ENCODE results near the gene SCYL1. TPM values are rescaled to one million over a fixed set of nuclear protein-coding genes. Genes with fewer than 3 reads are reported as not detected.

The SCYL1 gene
- total and polyA plus RNA-seq, 2 experiments from 2014 or later = 83.9 to 167 TPM

DNA sequence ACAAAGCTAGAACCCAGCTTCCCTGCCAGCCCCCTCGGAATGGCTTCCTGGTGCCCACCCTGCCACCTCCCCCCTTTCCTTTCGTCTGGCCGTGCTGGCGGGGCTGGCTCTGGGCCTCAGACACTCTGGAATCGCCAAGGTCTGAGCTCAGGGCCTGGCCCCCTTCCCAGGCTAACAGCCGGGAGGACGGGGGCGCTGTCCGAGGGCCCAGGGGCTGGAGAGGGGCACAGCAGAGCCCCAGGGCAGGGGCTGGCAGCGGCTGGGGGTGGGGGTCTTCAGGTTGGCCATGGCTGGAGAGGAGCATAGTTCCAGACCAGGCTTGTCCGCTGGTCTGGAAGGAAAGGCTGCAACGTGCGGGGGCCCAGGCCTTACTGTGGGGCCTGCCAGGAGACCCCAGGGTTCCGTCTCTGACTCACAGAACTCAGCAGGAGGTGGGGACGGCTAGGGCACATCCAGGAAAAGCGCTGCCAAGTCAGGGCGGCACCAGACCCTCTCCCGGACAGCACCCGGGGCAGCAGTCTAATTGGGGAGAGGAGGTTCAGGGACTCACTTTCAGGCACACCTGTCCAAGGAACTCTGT is 34.1 kb downstream of the SCYL1 start:
- H3K36me3 ChIP-seq (replicated peaks; ENCODE audit: insufficient read depth, low read depth) = no peaks in the 10 kb centered on the region
- DNase-seq (ENCODE audit: low spot score) = peak; percentile 72
- peak overlapping the region; percentile 98 for H3K27ac ChIP-seq
- peak overlapping the region; percentile 96 for H3K4me2 ChIP-seq
- TF ChIP-seq, protein P1, sequence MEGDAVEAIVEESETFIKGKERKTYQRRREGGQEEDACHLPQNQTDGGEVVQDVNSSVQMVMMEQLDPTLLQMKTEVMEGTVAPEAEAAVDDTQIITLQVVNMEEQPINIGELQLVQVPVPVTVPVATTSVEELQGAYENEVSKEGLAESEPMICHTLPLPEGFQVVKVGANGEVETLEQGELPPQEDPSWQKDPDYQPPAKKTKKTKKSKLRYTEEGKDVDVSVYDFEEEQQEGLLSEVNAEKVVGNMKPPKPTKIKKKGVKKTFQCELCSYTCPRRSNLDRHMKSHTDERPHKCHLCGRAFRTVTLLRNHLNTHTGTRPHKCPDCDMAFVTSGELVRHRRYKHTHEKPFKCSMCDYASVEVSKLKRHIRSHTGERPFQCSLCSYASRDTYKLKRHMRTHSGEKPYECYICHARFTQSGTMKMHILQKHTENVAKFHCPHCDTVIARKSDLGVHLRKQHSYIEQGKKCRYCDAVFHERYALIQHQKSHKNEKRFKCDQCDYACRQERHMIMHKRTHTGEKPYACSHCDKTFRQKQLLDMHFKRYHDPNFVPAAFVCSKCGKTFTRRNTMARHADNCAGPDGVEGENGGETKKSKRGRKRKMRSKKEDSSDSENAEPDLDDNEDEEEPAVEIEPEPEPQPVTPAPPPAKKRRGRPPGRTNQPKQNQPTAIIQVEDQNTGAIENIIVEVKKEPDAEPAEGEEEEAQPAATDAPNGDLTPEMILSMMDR (IDR thresholded peaks at IDR 0.05; ENCODE audit: poor library complexity) = no peak
- TF ChIP-seq EZH2phosphoT487 (IDR thresholded peaks at IDR 0.05; ENCODE audit: low read depth, severe bottlenecking, unreplicated experiment) (no peak), EZH2 (IDR thresholded peaks at IDR 0.05; ENCODE audit: borderline replicate concordance) (no peak)
- peaks cover 52% of the 10 kb centered on the region for H3K4me1 ChIP-seq (ENCODE audit: insufficient read depth)
- H3K79me2 ChIP-seq = peaks cover 28% of the 10 kb centered on the region
- peak overlapping the region; percentile 7 for H2AFZ ChIP-seq
- H3K9me2 ChIP-seq (replicated peaks; ENCODE audit: insufficient read depth) = no peaks in the 10 kb centered on the region
- no peaks in the 10 kb centered on the region for H4K20me1 ChIP-seq (ENCODE audit: insufficient read depth, poor library complexity, severe bottlenecking)
- WGBS (ENCODE audit: low lambda C conversion rate, missing lambda C conversion rate) = 65% methylated on average over 18 of the region's 19 CpGs
- no peaks in the 10 kb centered on the region for H3K27me3 ChIP-seq
- H3K9me3 ChIP-seq (ENCODE audit: low read depth) = no peaks in the 10 kb centered on the region
- H3K4me3 ChIP-seq = peak overlapping the region; percentile 60

DNA sequence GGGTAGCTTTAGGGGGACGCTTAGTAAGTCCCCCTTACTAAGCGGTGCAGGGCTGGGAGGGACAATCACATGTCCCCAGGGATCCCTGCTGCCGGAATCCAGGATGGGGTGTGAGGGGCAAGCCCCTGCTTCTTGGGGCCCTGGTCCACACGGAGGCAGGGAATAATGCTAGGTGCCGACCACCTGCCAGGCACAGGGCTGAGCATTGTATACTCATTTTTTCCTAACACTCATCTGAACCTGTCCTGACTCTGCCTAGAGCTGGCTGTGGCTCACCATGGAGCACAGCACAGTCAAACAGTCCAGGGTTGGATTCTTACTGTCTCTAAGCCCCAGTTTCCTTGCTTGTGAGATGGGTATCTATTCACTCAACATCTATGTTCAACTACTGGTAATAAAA is 34.7 kb downstream of the SCYL1 start:
- H3K4me1 ChIP-seq (ENCODE audit: insufficient read depth) = peaks cover 51% of the 10 kb centered on the region
- H3K36me3 ChIP-seq (replicated peaks; ENCODE audit: insufficient read depth, low read depth) = no peaks in the 10 kb centered on the region
- peaks cover 23% of the 10 kb centered on the region for H3K79me2 ChIP-seq
- H3K9me3 ChIP-seq (ENCODE audit: low read depth) = no peaks in the 10 kb centered on the region
- TF ChIP-seq EZH2 (IDR thresholded peaks at IDR 0.05; ENCODE audit: borderline replicate concordance) (no peak), EZH2phosphoT487 (IDR thresholded peaks at IDR 0.05; ENCODE audit: low read depth, severe bottlenecking, unreplicated experiment) (no peak)
- TF ChIP-seq, protein P1 (IDR thresholded peaks at IDR 0.05; ENCODE audit: poor library complexity) = no peak
- WGBS (ENCODE audit: low lambda C conversion rate, missing lambda C conversion rate) = 86% methylated on average over 5 of the region's 5 CpGs
- peak overlapping the region; percentile 96 for H3K4me2 ChIP-seq
- no peak for DNase-seq (ENCODE audit: low spot score)
- no peaks in the 10 kb centered on the region for H3K9me2 ChIP-seq (replicated peaks; ENCODE audit: insufficient read depth)
- H3K27ac ChIP-seq = peak overlapping the region; percentile 98
- no peaks in the 10 kb centered on the region for H4K20me1 ChIP-seq (ENCODE audit: insufficient read depth, poor library complexity, severe bottlenecking)
- no peaks in the 10 kb centered on the region for H3K27me3 ChIP-seq
- H2AFZ ChIP-seq = no peak overlapping the region
- no peak overlapping the region for H3K4me3 ChIP-seq

DNA sequence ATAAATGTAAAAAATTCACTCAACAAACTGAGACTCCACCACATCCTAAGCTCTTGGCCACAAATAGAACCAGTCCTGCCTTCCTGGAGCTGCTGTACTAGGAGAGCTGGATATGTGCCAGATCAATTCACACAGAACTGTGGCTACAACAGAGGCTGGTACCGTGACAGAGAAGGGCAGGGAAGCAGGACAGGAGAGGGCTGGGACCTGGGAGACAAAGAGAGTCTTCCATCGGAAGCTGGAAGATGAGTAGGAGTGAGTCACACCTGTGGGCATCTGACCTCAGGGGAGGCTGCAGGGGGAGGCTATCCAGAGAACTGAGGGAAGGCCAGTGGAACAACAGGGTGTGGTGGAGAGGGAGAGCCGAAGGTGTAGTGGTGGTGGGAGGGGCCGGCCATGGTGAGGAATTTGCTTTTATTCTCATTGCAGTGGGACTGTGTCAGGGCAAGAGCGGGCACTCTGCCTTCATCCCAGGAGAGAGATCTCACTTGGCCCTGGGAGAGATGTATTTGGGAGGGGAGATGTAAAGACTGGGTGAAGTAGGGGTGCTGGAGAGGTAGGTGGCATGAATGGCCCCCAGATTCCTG is 35.2 kb downstream of the SCYL1 start:
- Histone ChIP-seq H4K20me1 (ENCODE audit: insufficient read depth, poor library complexity, severe bottlenecking) (no peaks in the 10 kb centered on the region), H3K9me2 (replicated peaks; ENCODE audit: insufficient read depth) (no peaks in the 10 kb centered on the region), H3K4me1 (ENCODE audit: insufficient read depth) (peaks cover 51% of the 10 kb centered on the region), H3K27ac (peak overlapping the region; percentile 98), H2AFZ (no peak overlapping the region), H3K9me3 (ENCODE audit: low read depth) (no peaks in the 10 kb centered on the region), H3K79me2 (peaks cover 18% of the 10 kb centered on the region), H3K27me3 (no peaks in the 10 kb centered on the region), H3K36me3 (replicated peaks; ENCODE audit: insufficient read depth, low read depth) (no peaks in the 10 kb centered on the region), H3K4me2 (no peak overlapping the region), H3K4me3 (no peak overlapping the region)
- peak; percentile 65 for DNase-seq (ENCODE audit: low spot score)
- TF ChIP-seq EZH2 (IDR thresholded peaks at IDR 0.05; ENCODE audit: borderline replicate concordance) = no peak
- no peak for TF ChIP-seq EZH2phosphoT487 (IDR thresholded peaks at IDR 0.05; ENCODE audit: low read depth, severe bottlenecking, unreplicated experiment)
- TF ChIP-seq, protein P1 (IDR thresholded peaks at IDR 0.05; ENCODE audit: poor library complexity) = no peak
- WGBS (ENCODE audit: low lambda C conversion rate, missing lambda C conversion rate) = 44% methylated on average over 5 of the region's 5 CpGs

Measured in hepatocyte (in vitro differentiated cells).